Fibroblast of peridontal ligament (primary cell): ENCODE measurements around the gene SLC18A2.
A peak's percentile ranks its signal among the peaks of the same experiment; 100 is the strongest.

ENCODE experiments used
- DNase-seq: peaks from one replicate; pipeline ENCODE4 v3.0.0-alpha.2; 2010; ENCODE audit errors: extremely low read depth

Gene SLC18A2

DNA sequence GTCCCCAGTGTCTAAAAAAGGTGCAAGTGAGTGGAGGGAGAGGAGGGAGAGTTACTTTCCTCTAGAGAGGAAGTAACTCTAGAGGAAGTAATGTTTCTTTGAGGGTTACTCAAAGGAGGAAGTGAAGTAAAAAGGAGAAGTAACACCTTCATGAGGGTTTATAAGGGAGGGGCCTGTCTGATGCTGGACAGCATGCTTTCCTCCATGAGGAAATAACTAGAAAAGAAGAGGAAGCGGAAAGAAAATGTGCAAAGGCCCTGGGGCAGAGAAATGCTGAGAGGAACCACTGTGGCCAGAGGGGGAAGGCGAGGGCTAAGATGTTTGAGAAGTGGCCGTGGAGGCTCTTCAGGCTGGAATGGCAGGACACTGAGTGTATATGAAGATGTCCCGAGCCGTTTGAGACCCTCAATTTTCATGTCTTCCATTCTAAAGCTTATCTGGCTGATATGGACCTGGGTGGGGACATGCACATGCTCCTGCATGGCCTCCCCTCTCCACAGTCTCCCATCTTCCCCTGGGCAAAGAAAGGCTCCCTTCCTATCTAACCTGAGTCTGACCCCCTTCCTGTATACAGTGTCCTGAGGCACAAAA, 3.4 kb upstream of the SLC18A2 start:
- DNase-seq, result no peak

DNA sequence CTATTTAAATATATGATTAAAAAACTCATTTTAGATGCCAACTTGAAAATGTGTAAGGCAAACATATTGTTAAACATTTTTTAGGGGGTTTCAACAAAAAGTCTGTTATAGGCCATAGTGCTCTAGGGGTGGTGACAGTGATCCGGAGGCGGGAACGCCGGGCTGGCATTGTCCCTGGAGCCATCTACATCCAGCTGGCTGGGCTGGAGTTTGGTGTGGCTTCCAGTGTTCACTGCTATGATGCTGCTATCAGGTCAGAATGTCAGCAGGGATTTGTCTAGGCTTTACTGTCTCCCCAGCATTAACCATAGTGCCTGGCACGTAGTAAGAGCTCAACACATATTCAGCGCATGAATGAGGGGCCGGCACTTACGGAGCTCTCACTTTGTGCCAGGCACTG, 1.9 kb upstream of the SLC18A2 start:
- no peak for DNase-seq

DNA sequence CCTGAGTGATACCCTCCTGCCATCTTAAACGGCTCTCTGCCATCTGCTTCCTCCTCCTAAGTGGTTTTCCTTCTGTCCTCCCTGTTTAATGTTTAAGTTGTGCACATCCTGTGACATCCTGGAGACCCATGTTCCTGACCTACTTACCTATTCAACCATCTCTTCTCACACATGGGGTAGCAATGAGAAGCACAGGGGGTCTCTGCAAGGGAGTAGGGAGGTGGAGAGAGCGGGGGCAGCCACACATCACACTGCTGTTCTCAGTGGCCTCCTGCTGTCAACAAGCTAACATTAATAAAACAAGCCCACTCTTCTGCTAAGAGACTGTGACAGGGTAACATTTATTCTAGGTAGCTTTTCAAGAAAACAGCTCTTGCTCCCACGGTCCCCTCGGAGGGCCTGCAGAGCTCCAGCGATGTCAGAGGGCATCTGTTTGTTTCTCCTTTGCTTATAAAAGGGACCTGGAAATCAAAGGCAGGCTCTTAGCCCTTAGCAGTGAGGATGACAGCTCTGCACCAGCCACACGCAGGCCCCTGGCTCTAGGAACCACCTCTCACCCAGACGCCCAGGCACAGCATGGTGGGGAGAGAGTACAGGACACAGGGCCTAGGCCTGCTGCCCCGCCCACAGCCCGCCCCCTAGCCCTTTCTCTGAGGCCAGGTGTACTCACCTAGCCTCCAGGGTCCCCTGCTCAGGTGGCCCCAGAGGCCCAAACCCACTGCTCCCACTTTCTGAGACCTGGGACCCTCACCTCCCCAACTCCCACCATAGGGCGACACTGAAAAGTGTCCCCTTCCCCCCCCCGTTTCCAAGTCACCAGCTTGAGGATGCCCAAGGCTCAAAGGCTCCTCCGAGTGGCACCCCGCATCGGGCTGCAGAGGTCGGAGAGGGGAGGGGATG, 943 bp upstream of the SLC18A2 start:
- DNase-seq, result no peak

DNA sequence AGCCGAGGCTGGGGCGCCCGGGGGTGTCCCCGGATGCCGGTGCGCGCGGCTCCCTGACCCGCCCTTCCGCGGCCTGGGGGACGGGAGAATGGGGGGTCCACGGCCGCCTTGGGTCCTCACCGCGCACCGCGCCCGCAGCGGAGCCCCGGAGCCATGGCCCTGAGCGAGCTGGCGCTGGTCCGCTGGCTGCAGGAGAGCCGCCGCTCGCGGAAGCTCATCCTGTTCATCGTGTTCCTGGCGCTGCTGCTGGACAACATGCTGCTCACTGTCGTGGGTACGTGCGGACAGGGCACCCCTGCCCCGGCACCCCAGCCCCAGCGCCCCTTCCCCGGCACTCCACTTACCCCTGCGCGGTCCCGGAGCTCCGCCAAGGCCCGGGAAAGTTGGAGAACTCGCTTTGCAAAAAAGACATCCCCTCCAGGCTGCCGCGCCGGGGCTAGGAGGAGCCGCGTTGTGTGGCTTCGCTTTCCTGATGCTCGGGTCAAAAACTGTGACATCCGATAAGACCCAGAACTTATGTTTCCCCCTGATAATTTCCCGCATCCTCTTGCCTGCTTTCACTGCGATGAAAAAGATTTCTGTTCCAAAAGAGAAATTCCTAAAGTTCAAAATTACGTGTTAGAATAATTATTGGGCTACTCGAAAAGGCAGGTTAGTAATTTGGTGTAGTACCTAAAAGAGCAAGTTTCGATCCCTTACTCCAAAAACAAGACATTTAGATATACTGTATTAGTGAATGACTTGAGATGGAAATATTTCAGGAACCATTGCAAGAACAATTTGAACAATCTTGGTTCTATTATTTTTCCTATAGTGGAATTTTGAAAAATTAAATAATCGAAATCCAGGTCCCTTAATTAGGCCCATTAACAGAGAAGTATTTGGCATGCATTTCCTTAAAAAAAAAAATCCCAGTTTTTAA, 888 bp downstream of the SLC18A2 start:
- no peak for DNase-seq

DNA sequence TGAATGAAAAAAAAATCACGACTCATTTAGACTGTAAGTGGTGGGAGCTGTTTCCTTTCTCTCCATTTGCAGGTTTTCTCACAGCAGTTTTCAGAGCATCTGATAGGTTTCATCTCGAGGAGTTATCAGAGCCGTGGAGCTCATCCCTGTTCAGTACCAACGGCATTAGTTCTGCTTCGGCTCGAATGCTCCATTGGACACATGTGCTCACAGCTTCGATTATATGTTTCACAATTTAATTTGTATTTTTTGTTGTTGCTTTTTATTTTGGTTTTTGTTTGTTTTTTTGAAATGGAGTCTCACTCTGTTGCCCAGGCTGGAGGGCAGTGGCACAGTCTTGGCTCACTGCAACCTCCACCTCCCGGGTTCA, 1.5 kb downstream of the SLC18A2 start:
- DNase-seq, result no peak

DNA sequence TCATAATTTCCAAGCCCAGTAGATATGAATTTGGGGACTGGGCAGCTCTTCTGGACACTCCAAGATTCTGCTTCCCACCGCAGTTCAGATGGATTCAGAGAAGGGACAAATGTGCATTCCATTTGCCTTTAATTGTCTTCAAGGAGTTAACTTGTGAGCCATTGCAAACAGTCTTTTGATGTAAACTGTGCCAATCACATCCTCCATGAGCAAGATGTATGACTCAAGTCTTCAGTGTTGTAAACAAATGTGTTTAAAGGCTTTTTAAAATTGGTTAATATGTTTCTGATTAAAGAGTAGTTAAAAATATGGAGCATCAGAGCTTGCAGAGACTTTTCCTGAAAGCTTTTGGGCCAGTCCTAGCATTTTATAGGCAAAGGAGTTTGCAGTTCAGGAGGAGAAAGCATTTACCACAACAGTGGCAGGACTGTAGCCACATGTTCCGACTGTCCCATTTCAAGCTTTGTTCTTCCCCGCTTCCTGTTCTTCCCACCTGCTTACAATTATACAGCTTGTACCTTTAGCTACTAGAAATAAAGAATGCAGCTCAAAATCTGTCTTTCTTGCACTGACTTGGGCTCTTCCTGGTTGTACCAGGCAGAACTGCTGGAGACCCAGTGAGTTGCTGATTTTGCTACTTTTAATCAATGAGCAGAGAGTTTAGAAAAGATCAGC, 6.2 kb downstream of the SLC18A2 start:
- DNase-seq, result peak; percentile 32

DNA sequence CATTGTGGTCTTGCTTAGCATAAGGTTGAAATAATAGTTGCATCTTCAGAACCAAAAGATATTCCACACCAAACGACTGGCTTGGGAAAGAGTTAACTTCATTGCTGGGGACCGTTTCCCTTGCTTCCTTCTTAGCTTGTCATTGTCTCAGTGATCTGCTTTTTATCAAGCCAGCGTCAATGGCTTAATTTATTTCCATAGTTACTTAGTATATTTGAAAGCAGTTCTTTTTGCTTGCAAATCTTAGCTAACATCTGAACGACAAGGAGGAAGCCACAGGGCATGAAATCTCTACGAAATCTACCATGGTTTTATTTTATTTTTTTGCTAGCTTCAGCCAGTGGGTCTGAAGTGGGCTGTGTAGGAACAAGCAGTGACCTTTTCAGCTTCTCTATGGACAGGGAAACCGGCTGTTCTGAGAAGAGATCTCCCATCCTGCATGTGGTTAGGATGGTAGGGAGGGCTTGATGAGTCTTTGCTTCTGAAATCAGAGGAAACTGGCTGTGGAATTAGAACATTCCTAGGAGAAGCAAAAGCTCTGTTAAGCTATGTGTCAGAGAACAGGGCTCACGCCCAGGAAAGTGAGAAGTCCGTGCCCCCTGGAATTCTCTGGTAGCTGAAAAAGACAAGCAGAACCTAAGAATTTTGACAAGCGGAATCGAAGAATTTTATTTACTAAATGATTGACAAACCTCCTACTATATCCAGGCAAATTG, 8.0 kb downstream of the SLC18A2 start:
- peak; percentile 5 for DNase-seq

DNA sequence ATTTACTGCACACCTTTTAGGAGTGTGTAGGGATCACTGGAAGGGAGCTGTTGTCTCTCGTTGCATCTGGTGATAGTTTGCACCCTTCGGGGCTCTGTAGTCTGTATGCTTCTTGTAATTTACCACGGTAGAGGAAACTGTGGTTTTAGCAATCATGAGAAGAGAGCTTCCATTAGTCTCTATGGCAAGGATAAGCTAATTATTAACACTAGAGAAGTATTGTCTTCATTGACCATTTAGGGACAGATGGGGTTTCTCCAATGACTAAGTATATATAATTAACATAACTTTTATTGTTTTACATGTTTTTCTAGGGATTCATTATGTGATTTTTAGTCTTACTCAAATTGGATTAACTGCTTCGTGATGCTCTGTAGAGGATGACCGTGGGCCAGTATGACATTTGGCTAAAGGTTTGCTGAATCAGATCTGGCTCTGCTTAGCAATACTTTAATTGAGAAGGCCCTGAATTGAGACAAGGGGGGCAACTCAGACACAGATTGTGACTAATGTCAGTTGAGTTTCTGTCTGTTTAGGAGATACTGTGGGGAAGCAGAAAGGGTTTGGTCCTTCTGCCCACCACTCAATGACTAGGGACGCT, 8.7 kb downstream of the SLC18A2 start:
- DNase-seq, result no peak

DNA sequence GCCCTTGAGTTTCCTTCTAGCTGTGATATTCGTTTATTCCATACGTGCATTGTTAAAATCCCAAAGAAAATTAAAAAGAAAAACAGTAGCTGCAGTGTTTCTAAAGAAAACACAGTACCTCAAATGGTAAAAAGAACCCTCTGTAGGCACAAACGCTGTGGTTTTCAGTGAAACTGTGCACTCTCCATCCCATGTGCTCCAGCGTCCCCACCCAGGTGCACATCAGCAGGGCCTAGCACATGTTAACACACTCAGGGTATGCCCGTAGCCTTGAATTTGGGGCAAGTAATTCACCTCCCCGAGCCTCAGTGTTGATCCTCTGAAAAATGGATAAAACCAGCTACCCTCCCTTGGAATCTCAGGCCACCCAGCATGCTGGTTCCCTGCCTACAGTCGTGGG, 9.5 kb downstream of the SLC18A2 start:
- DNase-seq, result no peak

DNA sequence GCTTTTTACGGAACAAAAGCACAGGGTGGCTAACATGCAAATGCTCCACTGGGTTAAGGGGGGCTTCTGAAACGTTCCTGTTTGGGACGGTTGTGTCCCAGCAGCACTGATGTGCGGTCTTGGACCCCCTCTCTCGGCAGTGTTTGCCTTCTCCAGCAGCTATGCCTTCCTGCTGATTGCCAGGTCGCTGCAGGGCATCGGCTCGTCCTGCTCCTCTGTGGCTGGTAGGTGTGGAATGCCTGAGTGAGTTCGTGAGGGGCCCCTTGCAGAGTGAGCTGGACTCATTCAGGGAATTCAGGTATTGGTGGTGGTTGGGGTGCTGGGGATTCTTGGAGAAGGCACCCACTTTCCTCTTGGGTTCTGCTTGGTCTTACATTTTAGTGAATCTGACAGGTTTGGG, 13.0 kb downstream of the SLC18A2 start:
- no peak for DNase-seq

DNA sequence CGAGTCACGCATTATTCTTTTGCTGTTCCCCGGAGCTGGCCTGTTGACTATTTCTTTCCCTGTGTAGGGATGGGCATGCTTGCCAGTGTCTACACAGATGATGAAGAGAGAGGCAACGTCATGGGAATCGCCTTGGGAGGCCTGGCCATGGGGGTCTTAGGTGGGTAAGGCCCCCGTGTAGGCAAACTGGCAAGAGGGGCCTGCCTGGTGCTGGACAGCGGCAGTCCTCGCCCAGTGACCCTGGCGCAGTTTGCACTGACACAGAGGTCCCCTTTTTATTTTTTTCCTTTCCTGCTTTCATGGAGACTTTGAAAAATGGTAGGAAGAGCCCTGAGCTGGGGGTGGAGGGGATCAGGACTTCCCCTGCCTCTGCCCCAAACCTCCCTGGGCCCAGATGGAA, 13.4 kb downstream of the SLC18A2 start:
- DNase-seq, result no peak

DNA sequence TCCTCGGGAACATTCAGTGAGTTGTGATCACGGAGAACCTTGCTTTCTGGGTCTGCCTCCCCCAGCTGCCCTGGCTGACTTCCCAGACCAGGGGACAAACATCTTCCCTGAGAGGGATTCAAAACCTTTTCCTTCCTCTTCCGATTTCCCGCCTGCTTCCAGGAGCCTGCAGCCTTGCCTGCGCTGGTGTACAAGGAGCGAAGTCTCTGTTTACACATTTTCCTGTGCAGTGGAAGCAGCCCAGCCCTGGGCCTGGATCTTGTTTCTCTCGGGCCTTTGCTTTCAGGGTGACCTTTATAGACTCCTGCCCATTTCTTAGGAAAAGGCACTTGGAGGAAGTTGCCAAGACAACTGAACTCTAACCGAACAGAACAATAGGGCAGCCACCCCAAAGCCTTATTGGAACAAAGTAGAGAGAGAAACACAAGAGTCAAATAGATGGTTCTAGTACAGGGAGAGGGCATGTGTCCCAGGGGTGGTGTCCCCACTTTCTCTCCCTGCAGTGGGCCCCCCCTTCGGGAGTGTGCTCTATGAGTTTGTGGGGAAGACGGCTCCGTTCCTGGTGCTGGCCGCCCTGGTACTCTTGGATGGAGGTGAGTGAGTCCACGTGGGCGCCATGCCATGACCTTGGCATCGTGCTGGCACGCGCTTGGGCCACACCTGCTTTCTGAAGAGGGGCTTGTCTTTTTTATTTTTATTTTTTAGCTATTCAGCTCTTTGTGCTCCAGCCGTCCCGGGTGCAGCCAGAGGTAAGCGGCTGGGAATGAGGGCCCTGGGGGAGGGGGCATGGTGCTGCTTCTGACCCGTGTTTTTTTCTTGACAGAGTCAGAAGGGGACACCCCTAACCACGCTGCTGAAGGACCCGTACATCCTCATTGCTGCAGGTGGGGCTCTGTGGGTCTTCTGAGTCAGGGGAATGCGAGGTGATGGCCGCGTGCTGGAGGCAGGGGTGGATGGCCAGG, 14.1 kb downstream of the SLC18A2 start:
- no peak for DNase-seq

DNA sequence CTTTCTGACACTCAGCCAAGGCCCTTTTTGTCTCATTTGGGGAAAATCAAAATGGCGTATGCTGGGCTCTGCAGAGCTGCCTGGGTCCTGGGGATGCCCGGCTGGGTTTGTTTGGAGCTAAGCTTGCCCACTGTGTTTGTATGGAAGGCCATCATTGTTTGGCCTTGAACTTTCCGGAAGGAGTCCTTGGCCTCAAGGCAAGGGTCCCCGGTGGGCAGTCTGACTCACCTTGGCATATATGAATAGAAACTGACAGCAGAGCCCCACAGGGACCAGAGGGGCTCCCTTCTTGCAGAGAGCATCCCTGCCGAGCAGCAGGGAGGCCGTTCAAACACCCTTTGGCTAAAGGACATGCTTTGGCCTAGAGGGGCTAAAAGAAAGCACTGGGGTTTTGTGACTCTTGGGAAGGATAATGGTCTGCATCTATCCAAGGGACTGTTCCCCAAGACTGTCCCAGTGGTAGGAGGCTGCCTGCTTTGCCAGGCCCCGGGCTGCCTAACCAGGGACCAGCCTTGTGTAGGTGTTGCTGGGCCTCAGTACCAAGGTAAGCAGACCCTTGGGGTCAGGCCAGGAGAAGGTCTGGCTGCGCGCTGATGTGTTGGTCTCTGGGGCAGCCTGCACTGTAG, 15.0 kb downstream of the SLC18A2 start:
- no peak for DNase-seq

DNA sequence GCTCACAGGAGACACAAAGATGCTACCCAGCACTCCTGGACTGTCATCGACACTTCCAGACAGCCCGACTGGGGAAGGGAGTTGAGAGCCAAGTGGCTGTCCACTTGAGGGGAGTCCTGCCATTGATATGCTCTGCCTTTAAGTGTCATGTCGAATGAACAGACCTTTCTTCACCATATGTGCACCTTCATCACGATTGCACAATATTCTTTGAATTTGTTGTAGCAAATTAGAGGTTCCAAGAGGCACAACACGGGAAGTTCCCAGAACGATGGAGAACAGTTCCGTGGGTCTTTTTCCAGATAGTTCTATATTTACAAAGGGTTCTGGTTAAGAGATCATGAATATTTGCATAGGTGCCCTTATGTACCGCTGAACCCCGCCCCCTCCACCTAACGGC, 16.0 kb downstream of the SLC18A2 start:
- DNase-seq, result no peak

DNA sequence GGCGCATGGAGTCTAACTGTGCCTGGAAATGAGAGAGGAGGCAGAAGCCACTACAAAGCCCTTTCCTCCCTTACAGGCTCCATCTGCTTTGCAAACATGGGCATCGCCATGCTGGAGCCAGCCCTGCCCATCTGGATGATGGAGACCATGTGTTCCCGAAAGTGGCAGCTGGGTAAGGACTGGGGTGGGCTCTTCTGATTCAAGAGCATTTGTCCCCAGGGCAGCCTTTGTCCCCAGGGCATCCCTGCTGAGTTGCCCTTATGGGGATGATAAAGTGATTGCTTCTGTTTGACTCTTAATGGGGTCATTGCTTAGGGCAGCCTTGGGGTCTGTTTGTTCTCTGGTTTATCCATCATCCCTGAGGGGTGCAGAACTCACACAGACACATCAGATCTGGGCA, 16.8 kb downstream of the SLC18A2 start:
- no peak for DNase-seq

DNA sequence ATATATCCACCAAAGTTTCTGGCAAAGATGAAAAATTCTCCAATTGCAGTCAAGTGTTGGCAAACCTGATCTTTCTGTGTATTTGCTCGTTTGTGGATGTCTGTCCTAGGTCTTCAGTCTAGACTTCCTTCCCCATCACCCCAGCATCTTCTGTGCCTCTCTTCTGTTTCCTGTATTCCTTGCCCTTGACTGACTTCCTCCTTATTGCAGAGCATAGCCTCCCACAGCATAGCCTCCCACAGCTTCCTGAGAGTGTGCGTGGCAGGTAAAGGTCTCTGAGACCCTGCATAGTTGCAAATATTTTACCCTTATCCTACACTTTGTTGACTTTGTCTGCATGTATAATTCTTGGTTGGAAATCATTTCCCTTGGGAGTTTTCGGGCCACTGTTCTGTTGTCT, 18.4 kb downstream of the SLC18A2 start:
- DNase-seq, result no peak

DNA sequence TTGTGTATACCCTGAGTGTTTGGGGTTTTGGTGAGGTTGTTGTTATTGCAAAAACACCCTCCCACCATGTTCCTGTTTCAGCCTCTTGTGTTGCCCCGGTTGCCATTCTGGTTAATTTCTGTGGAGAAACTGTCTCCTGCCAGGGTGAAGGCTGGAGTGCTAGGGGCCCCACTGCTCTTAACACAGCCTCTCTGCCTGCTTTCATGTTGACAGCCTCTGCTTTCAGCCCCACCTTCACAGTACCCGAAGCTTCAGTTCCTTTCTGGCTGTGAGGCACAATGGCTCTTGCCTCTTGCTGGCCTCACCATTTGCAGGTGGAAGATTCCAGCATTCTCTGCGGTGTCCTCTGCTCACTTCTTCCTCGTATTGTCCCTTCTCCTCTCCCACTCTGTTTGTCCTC, 19.2 kb downstream of the SLC18A2 start:
- DNase-seq, result no peak

DNA sequence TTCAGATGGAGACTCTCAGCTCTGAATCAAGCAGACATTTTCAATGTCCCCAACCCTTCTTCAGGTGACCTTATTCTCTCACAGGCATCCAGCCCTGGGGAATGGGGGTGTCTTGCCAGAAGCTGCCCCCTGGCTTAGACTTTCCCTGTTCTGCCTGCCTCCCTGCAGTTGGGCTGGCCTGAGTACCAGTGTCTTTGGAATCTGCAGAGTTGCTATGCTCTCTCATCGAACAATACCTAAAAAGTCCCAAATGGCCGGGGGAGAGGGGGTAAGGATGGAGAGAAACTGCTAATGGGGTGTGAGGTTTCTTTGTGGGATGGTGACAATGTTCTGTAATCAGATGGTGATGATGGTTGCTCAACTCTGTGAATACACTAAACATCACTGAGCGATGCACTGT, 20.6 kb downstream of the SLC18A2 start:
- DNase-seq, result no peak

DNA sequence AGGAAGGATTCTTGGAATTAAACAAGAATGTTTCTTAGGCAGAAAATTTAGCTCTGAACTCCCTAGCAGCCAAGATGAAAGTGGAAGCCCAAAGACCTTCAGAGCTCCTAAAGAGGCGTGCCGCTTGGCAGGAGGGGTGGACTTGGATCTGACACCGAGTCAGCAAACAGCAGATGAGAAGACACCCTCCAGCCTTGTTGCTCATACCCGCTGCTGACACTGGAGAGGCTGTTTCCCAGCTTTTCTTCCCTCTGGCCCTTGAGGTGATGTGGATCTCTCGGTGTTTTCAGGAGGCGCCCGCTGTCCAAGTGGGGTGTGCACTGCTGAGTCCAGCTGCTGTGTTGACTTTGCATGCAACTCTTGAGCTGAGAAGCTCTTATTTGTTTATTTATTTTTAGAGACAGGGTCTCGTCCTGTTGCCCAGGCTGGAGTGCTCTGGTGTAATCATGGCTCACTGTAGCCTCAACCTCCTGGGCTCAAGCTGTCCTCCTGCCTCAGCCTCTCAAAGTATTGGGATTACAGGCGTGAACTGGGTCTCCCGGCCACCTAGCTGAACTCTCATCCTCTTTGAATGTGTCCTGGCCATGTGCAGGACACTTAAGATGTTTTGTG, 21.5 kb downstream of the SLC18A2 start:
- no peak for DNase-seq
